Erythroblast (primary cell): ENCODE data around the gene BCL2L1.

ENCODE experiments used
- GATA1 ChIP-seq: IDR thresholded peaks from 2 replicates; pipeline ENCODE4 v1.6.1; 2011; ENCODE audit warnings: low read depth, mild to moderate bottlenecking, control low read depth, low read length, moderate library complexity
- POLR2A ChIP-seq: IDR thresholded peaks from 2 replicates; pipeline ENCODE4 v1.6.1; 2011; ENCODE audit warnings: mild to moderate bottlenecking, low read length

GRCh38 chr20:31758521-31758920 lies 35.9 kb upstream of the BCL2L1 start:
- TF ChIP-seq POLR2A, result no peak
- no peak for TF ChIP-seq GATA1
